Stimulated activated CD4-positive, alpha-beta T cell treated with anti-CD3 and anti-CD28 coated beads, Interleukin-15, amount 100 ng/mL, for 48 hours (primary cell): ENCODE results near the gene ENTPD6.
"Not testable (repeated sequence)": the region's sequence is repeated elsewhere in the genome, so short reads cannot be mapped to it uniquely, and the experiment has no call there.

Source experiments
- DNase-seq, 2 donors: peaks; one replicate each; pipeline ENCODE4 v3.0.0-alpha.2; 2020; ENCODE audit warnings: low read depth in 2 of 2

The ENTPD6 gene

DNA sequence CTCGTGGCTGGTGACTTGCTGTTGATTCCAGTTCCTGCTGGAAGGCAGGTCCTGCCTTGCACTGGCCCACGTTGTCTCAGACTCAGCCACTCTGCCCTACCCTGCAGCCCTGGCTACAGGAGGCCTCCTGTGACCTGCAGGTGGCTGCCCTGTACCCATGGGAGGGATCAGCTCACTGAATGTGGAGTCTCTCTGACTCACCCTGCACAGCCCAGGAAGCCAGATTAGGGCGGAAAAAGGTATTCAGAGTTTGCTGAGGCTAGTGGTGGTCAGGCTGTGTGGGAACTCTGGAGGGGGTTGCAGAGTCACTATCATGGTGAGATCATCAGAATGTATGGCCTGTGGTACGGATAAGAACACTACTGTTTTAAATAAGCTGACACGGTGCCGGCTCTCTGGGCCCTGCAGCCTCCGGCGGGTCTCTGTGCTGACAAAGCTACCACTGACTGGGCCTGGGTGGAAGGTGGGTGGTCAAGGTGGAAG, 27.7 kb downstream of the ENTPD6 start:
- DNase-seq, result peak; percentile 50 to 52

DNA sequence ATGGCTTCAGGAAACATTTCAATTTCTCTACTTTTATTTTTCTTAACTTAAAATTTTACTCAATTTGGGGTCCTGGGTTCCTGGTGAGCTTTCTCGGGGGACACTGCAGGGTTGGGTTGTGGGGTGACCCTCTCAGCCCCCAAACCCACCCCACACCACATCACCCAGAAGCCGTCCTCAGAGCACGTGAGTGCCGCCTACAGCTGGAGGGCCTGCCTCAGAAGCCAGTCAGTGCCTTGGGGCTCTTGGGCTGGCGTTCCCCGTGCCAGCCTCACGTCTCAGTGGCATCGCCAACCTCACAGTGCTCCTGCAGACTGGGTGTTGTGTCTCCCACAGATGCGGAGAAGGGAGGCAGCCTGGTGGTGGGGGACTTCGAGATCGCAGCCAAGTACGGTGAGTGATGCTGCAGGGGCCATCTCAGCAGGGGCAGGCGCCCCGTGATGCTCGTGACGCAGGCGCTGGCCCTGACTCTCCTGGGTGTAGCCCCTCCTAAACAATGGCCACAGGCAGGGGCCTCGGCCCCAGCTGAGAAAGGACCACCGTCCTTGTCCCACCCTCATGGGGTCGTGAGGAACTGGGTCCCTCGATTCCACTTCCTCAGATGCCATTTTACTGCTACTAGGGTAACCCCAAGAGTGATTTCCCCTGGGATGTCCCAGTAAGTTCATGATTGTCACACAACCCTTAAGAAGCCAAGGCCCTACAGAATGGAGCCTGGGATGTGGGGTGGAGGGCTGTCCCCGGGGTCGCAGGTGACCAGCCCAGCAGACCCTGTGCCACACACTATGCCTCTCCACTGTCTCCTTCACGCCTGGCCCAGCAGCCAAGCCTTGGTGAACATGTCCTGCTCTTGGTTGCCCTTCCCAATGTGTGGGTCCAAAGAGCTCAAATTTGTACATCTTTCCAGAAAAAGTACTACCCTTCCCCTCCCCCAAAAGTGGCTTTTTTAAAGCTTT, 28.5 kb downstream of the ENTPD6 start:
- no peak for DNase-seq

DNA sequence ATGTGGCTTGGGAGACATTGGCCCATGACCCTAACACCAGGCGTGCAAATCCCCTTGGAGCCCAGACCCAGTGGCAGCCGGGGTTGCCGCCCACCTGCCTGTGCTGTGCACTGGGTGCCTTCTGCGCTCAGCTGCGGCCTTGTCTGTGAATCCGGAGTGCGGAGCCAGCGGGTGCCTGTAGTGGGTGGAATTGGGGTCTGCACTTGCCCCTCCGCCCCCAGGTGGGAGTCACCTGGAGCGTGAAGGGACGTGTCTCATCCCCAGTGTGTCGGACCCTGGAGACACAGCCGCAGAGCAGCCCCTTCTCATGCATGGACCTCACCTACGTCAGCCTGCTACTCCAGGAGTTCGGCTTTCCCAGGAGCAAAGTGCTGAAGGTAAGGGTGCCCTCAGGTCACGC, 29.4 kb downstream of the ENTPD6 start:
- no peak for DNase-seq

DNA sequence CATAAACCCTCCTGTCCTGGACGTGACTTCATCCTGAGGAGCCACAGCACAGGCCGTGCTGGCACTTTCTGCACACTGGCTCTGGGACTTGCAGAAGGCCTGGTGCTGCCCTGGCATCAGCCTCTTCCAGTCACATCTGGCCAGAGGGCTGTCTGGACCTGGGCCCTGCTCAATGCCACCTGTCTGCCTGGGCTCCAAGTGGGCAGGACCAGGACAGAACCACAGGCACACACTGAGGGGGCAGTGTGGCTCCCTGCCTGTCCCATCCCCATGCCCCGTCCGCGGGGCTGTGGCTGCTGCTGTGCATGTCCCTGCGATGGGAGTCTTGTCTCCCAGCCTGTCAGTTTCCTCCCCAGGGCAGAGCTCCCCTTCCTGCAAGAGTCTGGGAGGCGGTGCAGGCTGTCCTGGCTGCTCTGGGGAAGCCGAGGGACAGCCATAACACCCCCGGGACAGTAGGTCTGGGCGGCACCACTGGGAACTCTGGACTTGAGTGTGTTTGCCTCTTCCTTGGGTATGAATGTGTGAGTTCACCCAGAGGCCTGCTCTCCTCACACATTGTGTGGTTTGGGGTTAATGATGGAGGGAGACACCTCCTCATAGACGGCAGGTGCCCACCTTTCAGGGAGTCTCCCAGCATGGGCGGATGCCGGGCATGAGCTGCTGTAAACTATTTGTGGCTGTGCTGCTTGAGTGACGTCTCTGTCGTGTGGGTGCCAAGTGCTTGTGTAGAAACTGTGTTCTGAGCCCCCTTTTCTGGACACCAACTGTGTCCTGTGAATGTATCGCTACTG, 30.3 kb downstream of the ENTPD6 start:
- no peak for DNase-seq

DNA sequence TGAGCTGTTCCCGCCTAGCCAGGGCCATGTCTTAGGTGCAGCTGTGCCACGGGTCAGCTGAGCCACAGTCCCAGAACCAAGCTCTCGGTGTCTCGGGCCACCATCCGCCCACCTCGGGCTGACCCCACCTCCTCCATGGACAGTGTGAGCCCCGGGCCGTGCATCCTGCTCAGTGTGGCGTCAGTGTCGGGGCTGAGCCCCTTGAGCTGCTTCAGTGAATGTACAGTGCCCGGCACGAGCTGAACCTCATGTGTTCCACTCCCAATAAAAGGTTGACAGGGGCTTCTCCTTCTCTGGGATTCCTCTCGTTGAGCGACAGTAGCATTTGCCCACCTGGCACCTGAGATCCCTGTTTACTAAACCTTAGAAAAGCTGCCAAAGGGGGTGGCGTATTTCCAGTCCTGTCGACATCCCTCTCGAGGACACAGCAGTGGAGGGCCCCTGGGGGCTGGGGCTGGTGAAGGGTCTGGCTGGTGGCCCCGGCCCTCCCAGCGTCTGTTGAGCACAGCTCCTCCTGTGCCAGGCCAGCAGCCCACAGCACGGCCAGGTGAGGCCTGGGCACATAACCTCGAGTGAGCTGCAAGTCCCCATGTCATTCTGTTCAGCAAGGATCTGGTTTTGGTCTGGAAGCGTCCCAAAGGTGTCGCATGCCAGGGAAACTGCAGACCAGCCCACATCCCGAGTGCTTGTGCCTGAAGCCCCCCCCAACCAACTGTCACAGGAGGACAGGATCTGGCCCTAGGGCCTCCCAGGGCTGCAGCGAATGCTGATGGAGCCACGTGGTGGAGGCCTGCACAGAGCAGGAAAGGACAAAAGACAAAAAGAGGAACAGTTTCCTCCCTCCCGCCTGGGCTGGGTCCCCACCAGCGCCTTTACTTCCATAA, 31.2 kb downstream of the ENTPD6 start:
- no peak for DNase-seq

DNA sequence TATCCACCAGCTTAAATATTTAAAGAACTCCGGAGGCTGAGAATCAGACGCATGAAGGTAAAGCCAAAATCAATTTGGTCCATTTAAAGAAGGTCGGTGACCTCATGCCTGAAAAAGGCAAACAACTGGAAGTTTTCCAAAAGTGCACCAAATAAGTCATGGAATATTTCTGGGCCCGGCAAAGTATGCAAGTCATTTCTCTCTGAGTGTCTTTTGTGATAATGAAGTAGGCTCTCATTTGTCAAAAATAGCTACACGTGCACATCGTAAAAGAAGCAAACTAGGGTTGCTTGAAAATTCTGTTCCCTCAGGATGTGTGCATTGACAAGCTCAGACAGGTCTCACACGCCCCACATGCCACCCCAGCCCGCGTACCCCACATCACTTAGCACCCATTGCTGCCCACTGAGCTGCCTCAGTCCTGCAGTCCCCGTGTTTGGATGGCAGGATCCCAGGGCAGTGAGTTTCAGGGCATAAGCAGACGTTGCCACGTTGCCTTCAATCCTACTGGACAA, 31.9 kb downstream of the ENTPD6 start:
- DNase-seq, result no peak

DNA sequence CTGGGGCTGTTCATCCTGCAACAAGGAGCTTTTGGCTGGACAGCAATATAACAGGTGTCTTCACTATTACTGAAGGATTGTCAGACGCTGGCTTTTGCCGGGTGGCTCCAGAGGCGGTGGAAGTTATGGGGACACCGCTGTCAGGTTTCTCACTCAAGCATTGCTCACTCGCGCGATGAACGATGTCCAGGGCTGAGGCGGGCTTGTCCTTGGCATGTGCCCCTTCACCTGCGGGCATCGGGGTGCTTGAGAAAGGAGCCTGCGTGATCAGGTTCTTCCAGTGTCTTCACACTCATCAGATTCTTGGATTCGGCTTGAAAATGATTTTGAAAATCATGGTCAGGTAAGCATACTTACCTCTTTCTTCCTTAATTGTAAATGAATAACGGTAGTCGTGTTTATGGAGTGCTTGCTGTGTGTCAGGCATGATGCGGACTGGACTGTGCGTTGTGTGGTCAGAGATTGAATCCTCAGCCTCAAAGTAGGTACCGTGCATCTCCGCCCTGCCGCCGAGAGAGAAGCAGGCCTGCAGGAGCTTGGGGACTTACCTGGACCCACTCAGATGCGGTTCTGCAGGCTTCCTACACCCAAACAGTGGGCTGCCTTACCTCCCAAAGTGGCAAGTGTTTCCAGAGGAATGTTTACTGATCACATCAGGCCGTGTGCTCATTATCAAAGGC, 34.1 kb downstream of the ENTPD6 start:
- no peak for DNase-seq

DNA sequence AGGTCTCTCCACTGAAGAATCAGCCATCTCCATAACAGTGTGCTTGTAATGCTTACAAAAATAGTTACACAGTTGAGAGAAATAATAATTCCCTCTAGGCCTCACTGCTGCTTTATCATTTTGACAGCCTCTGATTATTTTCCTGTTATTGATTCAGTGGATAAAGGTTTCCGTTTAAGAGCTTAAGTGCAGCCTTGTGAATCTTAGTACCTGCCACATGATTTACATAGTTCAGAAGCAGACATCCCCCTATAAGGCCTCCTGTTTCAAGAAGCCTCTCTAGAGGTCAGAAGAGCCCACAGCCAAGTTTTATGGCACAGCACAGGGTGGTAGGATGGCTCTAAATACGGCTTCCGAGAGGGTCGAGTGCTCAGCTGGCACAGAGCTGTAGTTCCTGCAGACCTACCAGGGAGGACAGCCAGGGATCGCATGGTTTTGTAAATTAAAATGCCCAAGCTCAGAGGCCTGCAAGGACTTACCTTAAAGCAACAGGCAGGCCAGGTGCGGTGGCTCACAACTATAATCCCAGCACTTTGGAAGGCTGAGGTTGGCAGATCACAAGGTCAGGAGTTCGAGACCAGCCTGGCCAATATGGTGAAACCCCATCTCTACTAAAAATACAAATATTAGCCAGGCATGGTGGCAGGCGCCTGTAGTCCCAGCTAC, 34.8 kb downstream of the ENTPD6 start:
- DNase-seq, result no peak

DNA sequence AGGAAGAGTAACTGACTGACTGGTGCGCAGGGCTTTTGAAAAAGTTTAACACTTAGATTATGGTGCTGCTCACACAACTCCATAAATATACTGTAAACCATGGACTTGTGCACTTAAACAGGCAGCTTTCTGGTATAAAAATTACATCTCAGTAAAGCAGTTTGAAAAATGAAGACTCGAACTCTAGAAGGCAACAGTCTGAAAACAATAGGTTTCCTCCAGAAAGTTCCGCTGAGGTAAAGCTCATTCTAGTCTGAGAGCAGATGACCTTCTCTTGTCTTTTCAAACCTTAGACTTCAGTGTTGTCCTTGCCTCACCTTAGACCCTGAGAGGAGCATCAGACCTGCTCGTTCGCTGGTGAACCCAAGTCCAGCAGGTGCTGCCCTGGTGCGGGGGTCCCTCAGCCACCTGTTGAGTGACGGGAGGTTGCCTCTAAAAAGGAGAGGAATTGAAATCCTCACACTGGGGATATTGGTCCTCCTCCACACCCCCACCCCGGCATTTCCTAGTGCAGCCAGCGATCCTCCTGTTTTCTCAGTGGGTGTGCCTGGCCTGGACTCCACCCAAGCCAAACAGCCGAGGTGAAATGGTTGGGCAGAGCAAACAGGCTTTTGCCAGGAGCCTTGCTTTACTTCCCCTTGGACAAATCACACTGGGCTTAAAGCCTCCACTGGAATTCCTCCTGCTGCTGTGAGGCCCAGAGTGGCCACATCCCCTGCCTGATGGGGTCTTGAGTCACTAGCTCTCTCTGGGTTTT, 37.7 kb downstream of the ENTPD6 start:
- DNase-seq, result no peak

DNA sequence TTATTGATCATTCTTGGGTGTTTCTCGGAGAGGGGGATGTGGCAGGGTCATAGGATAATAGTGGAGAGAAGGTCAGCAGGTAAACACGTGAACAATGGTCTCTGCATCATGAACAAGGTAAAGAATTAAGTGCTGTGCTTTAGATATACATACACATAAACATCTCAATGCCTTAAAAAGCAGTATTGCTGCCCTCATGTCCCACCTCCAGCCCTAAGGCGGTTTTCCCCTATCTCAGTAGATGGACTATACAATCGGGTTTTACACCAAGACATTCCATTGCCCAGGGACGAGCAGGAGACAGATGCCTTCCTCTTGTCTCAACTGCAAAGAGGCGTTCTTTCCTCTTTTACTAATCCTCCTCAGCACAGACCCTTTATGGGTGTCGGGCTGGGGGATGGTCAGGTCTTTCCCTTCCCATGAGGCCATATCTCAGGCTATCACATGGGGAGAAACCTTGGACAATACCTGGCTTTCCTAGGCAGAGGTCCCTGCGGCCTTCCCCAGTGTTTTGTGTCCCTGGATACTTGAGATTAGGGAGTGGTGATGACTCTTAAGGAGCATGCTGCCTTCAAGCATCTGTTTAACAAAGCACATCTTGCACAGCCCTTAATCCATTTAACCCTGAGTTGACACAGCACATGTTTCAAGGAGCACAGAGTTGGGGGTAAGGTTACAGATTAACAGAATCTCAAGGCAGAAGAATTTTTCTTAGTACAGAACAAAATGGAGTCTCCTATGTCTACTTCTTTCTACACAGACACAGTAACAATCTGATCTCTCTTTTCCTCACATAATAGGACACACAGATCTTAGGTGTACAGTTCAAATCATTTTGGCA, 38.7 kb downstream of the ENTPD6 start:
- not testable (repeated sequence) for DNase-seq

DNA sequence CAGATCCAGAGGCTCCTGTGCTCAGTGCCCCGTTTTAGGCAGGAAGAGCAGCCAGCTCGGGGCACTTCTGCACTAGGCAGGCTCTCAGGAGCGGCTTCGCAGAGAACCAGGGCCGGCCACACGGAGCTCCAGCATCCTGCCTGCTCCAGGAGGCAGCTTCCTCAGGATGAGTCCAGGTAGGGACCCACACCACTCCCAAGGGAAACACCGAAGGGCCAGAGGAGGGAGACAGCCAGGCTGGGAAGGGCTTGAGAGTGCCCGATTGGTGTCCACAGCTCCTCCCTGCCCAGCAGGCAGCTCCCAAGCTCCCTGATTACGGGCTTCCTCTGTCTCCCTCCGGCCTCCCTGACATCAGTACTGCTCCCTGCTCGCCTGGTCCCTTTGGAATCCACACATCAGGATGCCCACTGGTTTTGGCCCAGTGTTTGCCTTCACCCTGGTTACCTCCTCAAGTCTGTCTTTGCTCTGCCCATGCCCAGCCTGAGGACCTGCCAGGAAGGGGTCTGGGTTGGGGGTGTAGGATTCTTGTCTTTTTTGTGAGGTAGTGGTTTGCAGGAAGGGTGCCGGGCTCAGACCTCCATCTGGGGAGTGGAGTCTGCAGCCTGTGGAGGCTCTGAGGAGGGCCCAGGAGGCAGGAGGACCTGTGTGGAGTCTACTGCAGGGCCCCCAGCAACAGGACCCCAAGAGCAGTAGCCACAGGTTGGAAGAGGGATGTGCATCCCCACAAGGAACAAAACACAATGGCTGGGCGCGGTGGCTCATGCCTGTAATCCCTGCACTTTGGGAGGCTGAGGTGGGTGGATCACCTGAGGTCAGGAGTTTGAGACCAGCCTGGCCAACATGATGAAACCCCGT, 41.2 kb downstream of the ENTPD6 start:
- no peak for DNase-seq

DNA sequence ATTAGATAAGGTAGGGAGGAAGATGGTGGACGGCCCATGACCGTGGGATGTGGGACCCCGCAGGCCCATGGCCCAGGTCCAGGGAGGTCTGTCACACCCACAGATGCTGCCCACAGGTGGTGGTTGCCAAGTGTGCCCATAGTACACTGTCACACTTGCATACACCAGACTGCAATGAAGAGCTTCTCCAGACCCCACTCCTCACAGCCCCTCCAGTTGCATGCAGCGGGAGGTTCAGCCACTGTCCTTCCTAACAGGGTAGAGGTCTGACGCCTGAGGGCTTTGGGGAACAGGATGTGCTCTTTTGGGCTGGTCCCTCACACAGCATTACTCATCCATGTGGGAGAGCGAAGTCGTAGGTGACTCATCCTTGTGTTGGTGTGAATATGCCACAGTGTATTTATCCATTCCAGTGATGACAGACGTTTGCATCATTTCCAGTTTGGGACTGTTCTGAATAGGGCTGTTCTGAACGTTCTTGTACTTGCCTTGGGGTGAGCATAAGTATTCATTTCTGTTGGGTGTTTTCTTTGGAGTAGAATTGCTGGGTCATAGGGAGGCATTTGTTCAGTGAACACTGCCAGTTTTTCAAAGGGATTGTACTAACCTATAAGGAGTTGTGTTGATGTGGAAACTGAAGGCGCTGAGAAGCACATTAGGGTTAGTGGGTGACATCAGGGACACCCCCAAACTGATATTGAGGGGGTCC, 42.3 kb downstream of the ENTPD6 start:
- DNase-seq, result peak; percentile 52 to 69

DNA sequence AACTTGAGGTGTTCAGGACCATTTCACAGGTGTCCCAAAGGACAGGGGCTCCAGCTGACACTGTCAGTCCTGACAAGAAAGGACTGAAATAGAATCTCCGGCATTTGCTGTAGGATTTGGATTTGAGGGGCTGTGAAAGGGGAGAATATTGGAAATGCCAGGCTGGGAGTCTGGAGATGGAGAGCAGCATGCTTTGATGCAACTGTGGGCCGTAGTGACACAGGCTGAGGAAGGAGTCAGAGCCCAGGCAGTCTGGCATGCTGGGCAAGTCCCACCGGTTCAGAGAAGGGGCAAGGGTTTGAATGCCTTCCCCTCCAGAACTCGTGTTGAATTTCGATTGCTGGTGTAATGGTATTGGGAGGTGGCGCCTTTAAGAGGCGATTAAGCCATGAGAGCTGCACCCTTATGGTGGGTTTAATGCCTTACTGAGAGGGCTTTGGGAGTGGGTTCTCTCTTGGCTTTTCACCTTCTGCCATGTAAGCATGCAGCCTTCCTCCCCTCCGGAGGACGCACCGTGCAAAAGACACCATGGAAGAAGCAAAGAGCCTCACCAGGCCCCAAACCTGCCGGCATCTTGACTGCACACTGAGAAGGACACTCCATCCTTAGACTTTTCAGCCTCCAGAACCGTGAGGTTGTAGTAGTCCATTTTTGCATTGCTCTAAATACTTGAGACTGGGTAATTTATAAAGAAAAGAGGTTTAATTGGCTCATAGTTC, 43.0 kb downstream of the ENTPD6 start:
- no peak for DNase-seq

DNA sequence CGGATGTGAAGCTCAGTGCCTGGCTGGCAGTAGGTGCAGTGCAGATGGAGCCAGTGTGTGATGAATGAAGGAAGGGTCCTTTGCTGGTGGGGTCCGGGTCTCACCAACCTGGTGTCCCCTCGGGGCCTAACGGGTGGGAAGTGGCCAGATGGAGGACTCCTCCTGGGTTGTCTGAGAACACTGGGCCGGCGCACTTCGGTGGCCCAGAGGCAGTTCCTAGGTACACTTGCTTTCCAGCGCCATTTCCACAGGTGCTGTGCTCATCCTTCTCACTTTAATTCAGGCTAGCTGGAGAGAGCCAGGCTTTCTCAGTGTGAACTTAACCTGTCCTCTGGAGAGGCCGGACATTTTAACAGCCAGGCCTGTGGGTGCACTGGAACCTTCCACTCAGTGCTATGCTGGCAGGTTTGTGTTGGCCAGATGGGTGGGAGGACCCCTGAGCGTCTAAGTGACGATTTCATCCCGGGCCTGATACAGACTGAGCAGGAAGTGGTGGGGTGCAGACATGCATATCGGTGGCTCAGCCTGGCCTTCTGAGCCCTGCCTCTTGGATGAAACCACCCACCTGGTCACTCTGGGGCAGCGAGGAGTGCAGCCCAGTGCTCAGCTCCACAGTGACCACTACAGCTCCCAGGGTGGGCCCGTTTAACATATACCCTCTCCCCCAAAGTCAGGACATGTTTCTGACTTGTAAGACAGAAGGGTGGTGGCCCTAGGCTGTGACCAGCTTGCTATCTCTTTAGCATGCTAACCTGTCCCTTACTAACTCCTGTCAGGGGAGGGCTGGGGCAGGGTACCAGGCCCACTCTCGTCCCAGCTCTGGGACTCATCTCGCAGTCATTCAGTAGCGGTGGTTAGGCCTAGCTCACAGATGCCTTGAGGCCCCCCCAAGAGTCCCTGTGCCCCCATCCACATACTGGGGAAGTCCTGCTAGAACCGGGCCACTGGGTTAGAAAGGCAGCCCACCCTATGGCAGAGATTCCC, 44.2 kb downstream of the ENTPD6 start:
- DNase-seq, result no peak
